ENCODE results near the gene RBP3. TPM values are rescaled to one million over a fixed set of nuclear protein-coding genes. Genes with fewer than 3 reads are reported as not detected.

RBP3 gene
- total RNA-seq, 4 donors from 2014 or later, result not detected

DNA sequence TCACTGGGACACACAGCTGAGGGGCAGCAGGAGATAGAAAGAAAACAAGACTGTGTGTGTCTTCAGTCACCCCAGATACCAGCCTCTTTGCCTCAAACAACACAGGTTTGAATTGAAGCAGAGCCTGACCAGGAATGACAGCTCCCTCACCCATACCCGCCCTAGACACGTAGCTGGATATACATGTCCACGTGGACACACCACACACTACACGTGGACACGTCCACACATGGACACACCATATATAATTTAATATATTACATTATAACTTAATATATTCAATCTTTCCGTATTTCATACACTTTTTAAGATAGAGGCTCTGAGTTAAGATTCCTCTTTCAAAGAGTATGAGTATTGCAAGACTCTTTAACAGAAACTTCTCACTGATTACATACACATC lies 14.6 kb upstream of the RBP3 start:
- H3K9me3 ChIP-seq, result no peaks in the 10 kb centered on the region
- in situ Hi-C loops (cut with MboI; ENCODE audit: low sequenced_read_pairs in 4 of 4), result no loop called here
- TF ChIP-seq POLR2A (IDR thresholded peaks at IDR 0.05) (no peak), CTCF (IDR thresholded peaks at IDR 0.05 in 4 of 5, conservative IDR thresholded peaks at IDR 0.05 in 1 of 5) (no peak)
- H3K27ac ChIP-seq, result no peak overlapping the region
- H3K36me3 ChIP-seq, result no peaks in the 10 kb centered on the region
- no peaks in the 10 kb centered on the region for H3K4me1 ChIP-seq
- H3K4me3 ChIP-seq, result no peak overlapping the region
- H3K27me3 ChIP-seq, result no peaks in the 10 kb centered on the region
- DNase-seq, result no peak
- intact Hi-C loops (cut with DNase I; ENCODE audit: low total_unique reads), result no loop called here
- no peak for ATAC-seq

- TF ChIP-seq CTCF (IDR thresholded peaks at IDR 0.05 in 4 of 5, conservative IDR thresholded peaks at IDR 0.05 in 1 of 5), result no peak
- no peak for TF ChIP-seq POLR2A (IDR thresholded peaks at IDR 0.05)
- Histone ChIP-seq H3K9me3 (no peaks in the 10 kb centered on the region), H3K27me3 (no peaks in the 10 kb centered on the region), H3K4me1 (no peaks in the 10 kb centered on the region), H3K4me3 (no peak overlapping the region), H3K36me3 (no peaks in the 10 kb centered on the region), H3K27ac (no peak overlapping the region)
- DNase-seq (no peak), ATAC-seq (no peak)
- intact Hi-C loops (cut with DNase I; ENCODE audit: low total_unique reads), result no loop called here
- in situ Hi-C loops (cut with MboI; ENCODE audit: low sequenced_read_pairs in 4 of 4), result no loop called here
Observed at GRCh38 chr10:47334466-47335295, 13.5 kb upstream of the RBP3 start.

- no peak for TF ChIP-seq CTCF (IDR thresholded peaks at IDR 0.05 in 4 of 5, conservative IDR thresholded peaks at IDR 0.05 in 1 of 5)
- no peak for TF ChIP-seq POLR2A (IDR thresholded peaks at IDR 0.05)
- no peaks in the 10 kb centered on the region for H3K36me3 ChIP-seq
- DNase-seq, result no peak
- H3K27ac ChIP-seq, result no peak overlapping the region
- no peaks in the 10 kb centered on the region for H3K27me3 ChIP-seq
- no peak for ATAC-seq
- no peaks in the 10 kb centered on the region for H3K9me3 ChIP-seq
- H3K4me1 ChIP-seq, result no peaks in the 10 kb centered on the region
- intact Hi-C loops (cut with DNase I; ENCODE audit: low total_unique reads) (no loop called here), in situ Hi-C loops (cut with MboI; ENCODE audit: low sequenced_read_pairs in 4 of 4) (no loop called here)
- H3K4me3 ChIP-seq, result no peak overlapping the region
Observed at GRCh38 chr10:47335906-47336305, 12.3 kb upstream of the RBP3 start.

- in situ Hi-C loops (cut with MboI; ENCODE audit: low sequenced_read_pairs in 4 of 4) (no loop called here), intact Hi-C loops (cut with DNase I; ENCODE audit: low total_unique reads) (no loop called here)
- Histone ChIP-seq H3K4me3 (no peak overlapping the region), H3K27me3 (no peaks in the 10 kb centered on the region), H3K36me3 (no peaks in the 10 kb centered on the region), H3K9me3 (no peaks in the 10 kb centered on the region), H3K27ac (no peak overlapping the region), H3K4me1 (no peaks in the 10 kb centered on the region)
- ATAC-seq, result no peak
- DNase-seq, result no peak
- TF ChIP-seq POLR2A (IDR thresholded peaks at IDR 0.05) (no peak), CTCF (IDR thresholded peaks at IDR 0.05 in 4 of 5, conservative IDR thresholded peaks at IDR 0.05 in 1 of 5) (no peak)
Observed at GRCh38 chr10:47336387-47337134, 11.6 kb upstream of the RBP3 start.

Measured in gastrocnemius medialis (tissue), 4 donors.